Left lung (tissue), 10 donors: ENCODE measurements around the gene NUTF2. TPM values are rescaled to one million over a fixed set of nuclear protein-coding genes. Genes with fewer than 3 reads are reported as not detected.

Experiments used
- ATAC-seq: fragments of 200-7000 bp; cut with Tn5 transposase; one replicate; pipeline ENCODE4 v1.9.1; 2020; ENCODE audit warnings: moderate library complexity
- DNase-seq, 4 donors: peaks; one replicate each; pipeline ENCODE4 v3.0.0-alpha.2; 2013 to 2020
- H3K27ac ChIP-seq, 2 donors: fragments of 200-600 bp; sonication (generic) in 1 of 2; one replicate each; pipeline versions ENCODE4 v1.5.0 to v1.8.0; 2020 to 2021
- H3K27me3 ChIP-seq, 2 donors: fragments of 200-600 bp; sonication (generic) in 1 of 2; one replicate each; pipeline versions ENCODE4 v1.5.0 to v1.8.0; 2020 to 2021
- H3K36me3 ChIP-seq, 2 donors: fragments of 200-600 bp; sonication (generic) in 1 of 2; one replicate each; pipeline versions ENCODE4 v1.5.0 to v1.8.0; 2020 to 2021
- H3K4me1 ChIP-seq, 2 donors: fragments of 200-600 bp; one replicate each; pipeline ENCODE4 v1.8.0; 2021
- H3K4me3 ChIP-seq, 2 donors: fragments of 200-600 bp; sonication (generic) in 1 of 2; one replicate each; pipeline versions ENCODE4 v1.5.0 to v1.8.0; 2020 to 2021; ENCODE audit warnings: mild to moderate bottlenecking in 1 of 2
- H3K9me3 ChIP-seq, 2 donors: fragments of 200-600 bp; sonication (generic) in 1 of 2; one replicate each; pipeline versions ENCODE4 v1.5.0 to v1.8.0; 2020 to 2021
- CTCF ChIP-seq, 2 donors: fragments of 200-600 bp; sonication (generic) in 1 of 2; IDR thresholded peaks; one replicate each; pipeline versions ENCODE4 v1.5.0 to v1.8.0; 2021; ENCODE audit warnings: antibody characterized with exemption in 2 of 2
- intact Hi-C, 2 donors: fragments of 100-400 bp; cut with DNase I; formaldehyde crosslinking; loops; one replicate each; pipeline versions ENCODE4 v1.11.2 to v1.14.2; 2022
- polyA plus RNA-seq, 6 donors: library from polyadenylated mRNA; unstranded; fragments of 120-200 nt; gene quantifications; one replicate each; pipeline ENCODE4 v1.2.1, GENCODE V29; 2013; ENCODE audit not compliant: insufficient read length in 6 of 6
- total RNA-seq, 2 donors: library from RNA; stranded (reverse); fragmentation: NEBNext Ultra II Directional; extraction: Animal tissue kit (Norgen Biotek cat#: 25700); gene quantifications; one replicate each; pipeline ENCODE4 v1.2.1, GENCODE V29; 2021
- donor health status: DM: no; HTN: yes; CAD: no.
- donor health status: DM: no; HTN: no; CAD: no.

Gene NUTF2
- total and polyA plus RNA-seq, 8 donors = 91.5 to 123 (median 112) TPM

GRCh38 chr16:67873435-67874370 is 27.0 kb downstream of the NUTF2 start:
- no peak for TF ChIP-seq CTCF (IDR thresholded peaks at IDR 0.05)
- Histone ChIP-seq H3K36me3 (peaks cover 0 to 59% of the 10 kb centered on the region in 2 donors), H3K4me3 (peak overlapping the region; percentile 97 to 98), H3K27ac (peak overlapping the region; percentile 70 to 86), H3K4me1 (peaks cover 0 to 39% of the 10 kb centered on the region in 2 donors), H3K9me3 (no peaks in the 10 kb centered on the region), H3K27me3 (no peaks in the 10 kb centered on the region)
- DNase-seq = no peak
- peak; percentile 27 for ATAC-seq
- intact Hi-C loops = no loop called here

- H3K4me1 ChIP-seq = peaks cover 0 to 39% of the 10 kb centered on the region in 2 donors
- no peak overlapping the region for H3K27ac ChIP-seq
- H3K4me3 ChIP-seq = peak overlapping the region; percentile 97 to 98
- H3K9me3 ChIP-seq = no peaks in the 10 kb centered on the region
- no peaks in the 10 kb centered on the region for H3K27me3 ChIP-seq
- peaks cover 0 to 59% of the 10 kb centered on the region in 2 donors for H3K36me3 ChIP-seq
- ATAC-seq = no peak
- no peak for TF ChIP-seq CTCF (IDR thresholded peaks at IDR 0.05)
- peak in 1 of 4 donors; percentile 24 for DNase-seq
- intact Hi-C loops = no loop called here
Observed at GRCh38 chr16:67874372-67874771, 27.6 kb downstream of the NUTF2 start.

- ATAC-seq = no peak
- H3K4me3 ChIP-seq = no peak overlapping the region
- no peak overlapping the region for H3K27ac ChIP-seq
- H3K27me3 ChIP-seq = no peaks in the 10 kb centered on the region
- DNase-seq = no peak
- no peaks in the 10 kb centered on the region for H3K9me3 ChIP-seq
- peaks cover 0 to 34% of the 10 kb centered on the region in 2 donors for H3K4me1 ChIP-seq
- intact Hi-C loops = no loop called here
- H3K36me3 ChIP-seq = peaks cover 0 to 62% of the 10 kb centered on the region in 2 donors
- TF ChIP-seq CTCF (IDR thresholded peaks at IDR 0.05) = no peak
Observed at GRCh38 chr16:67877064-67877463, 30.3 kb downstream of the NUTF2 start.

GRCh38 chr16:67878232-67878631 is 31.5 kb downstream of the NUTF2 start:
- TF ChIP-seq CTCF (IDR thresholded peaks at IDR 0.05) = no peak
- Histone ChIP-seq H3K27ac (no peak overlapping the region), H3K9me3 (no peaks in the 10 kb centered on the region), H3K27me3 (no peaks in the 10 kb centered on the region), H3K4me1 (peaks cover 0 to 27% of the 10 kb centered on the region in 2 donors), H3K36me3 (peaks cover 0 to 74% of the 10 kb centered on the region in 2 donors), H3K4me3 (no peak overlapping the region)
- DNase-seq = no peak
- intact Hi-C loops = no loop called here
- ATAC-seq = no peak

GRCh38 chr16:67878846-67879245 is 32.1 kb downstream of the NUTF2 start:
- H3K9me3 ChIP-seq = no peaks in the 10 kb centered on the region
- no peak for TF ChIP-seq CTCF (IDR thresholded peaks at IDR 0.05)
- intact Hi-C loops = no loop called here
- H3K4me3 ChIP-seq = no peak overlapping the region
- H3K27me3 ChIP-seq = no peaks in the 10 kb centered on the region
- H3K36me3 ChIP-seq = peaks cover 0 to 80% of the 10 kb centered on the region in 2 donors
- H3K4me1 ChIP-seq = peaks cover 0 to 21% of the 10 kb centered on the region in 2 donors
- H3K27ac ChIP-seq = no peak overlapping the region
- DNase-seq (no peak), ATAC-seq (no peak)
